ENCODE results near the gene ZMYM4. TPM values are rescaled to one million over a fixed set of nuclear protein-coding genes. Genes with fewer than 3 reads are reported as not detected.

ZMYM4 gene
- total and polyA plus RNA-seq, 10 of the 15 experiments (the other 5 are each of a cell fraction or from before 2014, with no cell fraction given) = 8.0 to 37.0 (median 28.1) TPM

GRCh38 chr1:35407743-35408142 is 139.2 kb downstream of the ZMYM4 start (continued):
- TF ChIP-seq BCL3 (IDR thresholded peaks at IDR 0.05; ENCODE audit: borderline replicate concordance, insufficient read depth, low read depth, low read length, poor library complexity, severe bottlenecking) = no peak
- no peak for TF ChIP-seq LARP7 (IDR thresholded peaks at IDR 0.05)
- TF ChIP-seq ATF3 (IDR thresholded peaks at IDR 0.05; ENCODE audit: borderline replicate concordance, extremely low read depth, low read depth, low read length) = no peak
- TF ChIP-seq SMARCA5 (IDR thresholded peaks at IDR 0.05) = no peak
- no peak for TF ChIP-seq POLR2A (IDR thresholded peaks at IDR 0.05; ENCODE audit: low read depth, low read length)
- no peak for TF ChIP-seq NFYB (IDR thresholded peaks at IDR 0.05; ENCODE audit: insufficient read depth, low read depth, low read length)
- no peak for TF ChIP-seq MTA3 (IDR thresholded peaks at IDR 0.05; ENCODE audit: borderline replicate concordance, low read length)

- no TSS peak for BruUV-seq (replicated peaks)
- ChIA-PET POLR2A (no interaction called here), SMC1A (ENCODE audit: uncharacterized antibody, unreplicated experiment) (no interaction called here), CTCF (no interaction called here), RAD21 (ENCODE audit: unreplicated experiment) (interaction anchor here (0.5 kb wide), 1 partner anchor 826 kb away, joined by 3 read pairs; no protein-coding TSS in a partner anchor)
- H3K4me3 ChIP-seq = no peak overlapping the region
- 100% methylated on average over 1 of the region's 1 CpG for WGBS (ENCODE audit: insufficient coverage, insufficient replicate concordance, low lambda C conversion rate, missing lambda C conversion rate)
- ATAC-seq (no peak), FAIRE-seq (no peak), DNase-seq (ENCODE audit: low read depth, low spot score) (no peak)
- TF ChIP-seq RFX5 (IDR thresholded peaks at IDR 0.05; ENCODE audit: low read depth, low read length) (no peak), POU2F2 (IDR thresholded peaks at IDR 0.05; ENCODE audit: borderline replicate concordance, low read depth, low read length) (no peak), DPF2 (IDR thresholded peaks at IDR 0.05) (no peak), EP300 (IDR thresholded peaks at IDR 0.05; ENCODE audit: borderline replicate concordance in 1 of 2, control insufficient read depth in 1 of 2, low read depth in 2 of 2, low read length in 2 of 2) (no peak), POLR2AphosphoS5 (IDR thresholded peaks at IDR 0.05; ENCODE audit: low read length) (no peak), FOXK2 (IDR thresholded peaks at IDR 0.05) (no peak), EED (IDR thresholded peaks at IDR 0.05; ENCODE audit: low read depth) (no peak), HDAC6 (IDR thresholded peaks at IDR 0.05; ENCODE audit: unreplicated experiment) (no peak), PML (IDR thresholded peaks at IDR 0.05; ENCODE audit: low read length) (no peak)
- no peaks in the 10 kb centered on the region for H4K20me1 ChIP-seq (ENCODE audit: control insufficient read depth, insufficient read depth)
- intact Hi-C loops (cut with micrococcal nuclease; ENCODE audit: unreplicated experiment) (no loop called here), in situ Hi-C loops (cut with MboI) (no loop called here)
- H3K4me1 ChIP-seq (ENCODE audit: control insufficient read depth, insufficient read depth, low read length) = no peaks in the 10 kb centered on the region
- H3K9ac ChIP-seq (ENCODE audit: control insufficient read depth, insufficient read depth, low read length) = no peak overlapping the region
- no peak overlapping the region for H3K27ac ChIP-seq (ENCODE audit: control insufficient read depth, insufficient read depth)
- H2AFZ ChIP-seq (ENCODE audit: control insufficient read depth, low read depth, low read length) = no peak overlapping the region
- H3K79me2 ChIP-seq (ENCODE audit: control insufficient read depth, insufficient read depth, low read length) = no peaks in the 10 kb centered on the region
- H3K4me2 ChIP-seq (ENCODE audit: control insufficient read depth, insufficient read depth) = no peak overlapping the region
- no peaks in the 10 kb centered on the region for H3K9me3 ChIP-seq (replicated peaks; ENCODE audit: control insufficient read depth, insufficient read depth, low read length)
- no peaks in the 10 kb centered on the region for H3K27me3 ChIP-seq (replicated peaks in 1 of 2; ENCODE audit: control insufficient read depth in 2 of 2, insufficient read depth in 2 of 2, low read length in 1 of 2)
- H3K36me3 ChIP-seq (ENCODE audit: control insufficient read depth in 2 of 2, insufficient read depth in 2 of 2, low read length in 1 of 2) = peaks cover 1 to 12% of the 10 kb centered on the region in 2 experiments; a peak in 2 of 4 replicates
Observed at GRCh38 chr1:35408925-35409324, 140.4 kb downstream of the ZMYM4 start.

Data from GM12878 (cell line).